HEK293 (cell line): Measurements from ENCODE around the gene KCNQ2.

Experiments used
- GLIS1 ChIP-seq: fragments of 450-650 bp; formaldehyde crosslinking; IDR thresholded peaks from 2 replicates; pipeline ENCODE4 v1.5.1; 2016; ENCODE audit warnings: missing biosample characterization, missing genetic modification characterization
- HOXC10 ChIP-seq: sonication (generic); formaldehyde crosslinking; IDR thresholded peaks from 2 replicates; pipeline ENCODE4 v1.8.1; 2023; ENCODE audit warnings: mild to moderate bottlenecking, missing genetic modification reagents
- IKZF3 ChIP-seq: fragments of 450-650 bp; IDR thresholded peaks from 2 replicates; pipeline ENCODE4 v1.5.0; 2018; ENCODE audit warnings: missing biosample characterization, mild to moderate bottlenecking, missing genetic modification characterization, moderate library complexity
- KLF1 ChIP-seq: fragments of 450-650 bp; formaldehyde crosslinking; IDR thresholded peaks from 2 replicates; pipeline ENCODE4 v1.5.1; 2016; ENCODE audit warnings: missing biosample characterization, missing genetic modification characterization
- SCRT1 ChIP-seq: fragments of 450-650 bp; formaldehyde crosslinking; IDR thresholded peaks from 2 replicates; pipeline ENCODE4 v1.5.1; 2016; ENCODE audit warnings: missing biosample characterization, missing genetic modification characterization, borderline replicate concordance
- SP7 ChIP-seq: fragments of 450-650 bp; formaldehyde crosslinking; IDR thresholded peaks from 2 replicates; pipeline ENCODE4 v1.5.1; 2016; ENCODE audit warnings: missing biosample characterization, missing genetic modification characterization
- ZBTB10 ChIP-seq: fragments of 450-650 bp; formaldehyde crosslinking; IDR thresholded peaks from 2 replicates; pipeline ENCODE4 v1.5.1; 2016; ENCODE audit warnings: missing biosample characterization, missing genetic modification characterization
- ZBTB44 ChIP-seq: fragments of 450-650 bp; IDR thresholded peaks from 2 replicates; pipeline ENCODE4 v1.5.1; 2018; ENCODE audit warnings: missing biosample characterization, mild to moderate bottlenecking, missing genetic modification characterization
- ZFHX2 ChIP-seq: fragments of 450-650 bp; formaldehyde crosslinking; conservative IDR thresholded peaks from 2 replicates; pipeline ENCODE4 v1.5.1; 2016; ENCODE audit warnings: missing biosample characterization, missing genetic modification characterization
- ZFP37 ChIP-seq: fragments of 450-650 bp; formaldehyde crosslinking; IDR thresholded peaks from 2 replicates; pipeline ENCODE4 v1.5.1; 2016; ENCODE audit warnings: missing biosample characterization, missing genetic modification characterization
- ZNF184 ChIP-seq: fragments of 450-650 bp; IDR thresholded peaks from 2 replicates; pipeline ENCODE4 v1.5.1; 2018; ENCODE audit warnings: missing biosample characterization, mild to moderate bottlenecking, missing genetic modification characterization
- ZNF19 ChIP-seq: fragments of 450-650 bp; formaldehyde crosslinking; IDR thresholded peaks from 2 replicates; pipeline ENCODE4; 2016; ENCODE audit warnings: missing biosample characterization, missing genetic modification characterization, low read depth
- ZNF24 ChIP-seq: fragments of 450-650 bp; formaldehyde crosslinking; IDR thresholded peaks from 2 replicates; pipeline ENCODE4 v1.5.1; 2016; ENCODE audit warnings: missing biosample characterization, missing genetic modification characterization
- ZNF660 ChIP-seq: fragments of 450-650 bp; IDR thresholded peaks from 2 replicates; pipeline ENCODE4 v1.5.1; 2018; ENCODE audit warnings: missing biosample characterization, mild to moderate bottlenecking, missing genetic modification characterization
- ZNF768 ChIP-seq: fragments of 450-650 bp; formaldehyde crosslinking; IDR thresholded peaks from 2 replicates; pipeline ENCODE4 v1.5.1; 2018; ENCODE audit warnings: missing biosample characterization, mild to moderate bottlenecking, missing genetic modification characterization
- TF ChIP-seq, protein P1 (sequence below): fragments of 450-650 bp; formaldehyde crosslinking; IDR thresholded peaks from 2 replicates; pipeline ENCODE4 v1.5.1; 2016; ENCODE audit warnings: missing biosample characterization, missing genetic modification characterization, borderline replicate concordance
- TF ChIP-seq, protein P2 (sequence below): fragments of 450-650 bp; formaldehyde crosslinking; conservative IDR thresholded peaks from 2 replicates; pipeline ENCODE4 v1.5.1; 2016; ENCODE audit warnings: low read depth, missing biosample characterization, missing genetic modification characterization
- TF ChIP-seq, protein P3 (sequence below): IDR thresholded peaks from 2 replicates; pipeline ENCODE4 v1.6.1; 2011; ENCODE audit warnings: mild to moderate bottlenecking, low read depth, low read length, borderline replicate concordance
- TF ChIP-seq, protein P4 (sequence below): fragments of 450-650 bp; formaldehyde crosslinking; IDR thresholded peaks from 2 replicates; pipeline ENCODE4 v1.5.1; 2016; ENCODE audit warnings: missing biosample characterization, missing genetic modification characterization
- TF ChIP-seq, protein P5 (sequence below): fragments of 450-650 bp; IDR thresholded peaks from 2 replicates; pipeline ENCODE4 v1.5.1; 2018; ENCODE audit warnings: missing biosample characterization, missing genetic modification characterization

KCNQ2 gene

GRCh38 chr20:63446216-63447024 is 26.0 kb downstream of the KCNQ2 start (continued):
- TF ChIP-seq, protein P1, sequence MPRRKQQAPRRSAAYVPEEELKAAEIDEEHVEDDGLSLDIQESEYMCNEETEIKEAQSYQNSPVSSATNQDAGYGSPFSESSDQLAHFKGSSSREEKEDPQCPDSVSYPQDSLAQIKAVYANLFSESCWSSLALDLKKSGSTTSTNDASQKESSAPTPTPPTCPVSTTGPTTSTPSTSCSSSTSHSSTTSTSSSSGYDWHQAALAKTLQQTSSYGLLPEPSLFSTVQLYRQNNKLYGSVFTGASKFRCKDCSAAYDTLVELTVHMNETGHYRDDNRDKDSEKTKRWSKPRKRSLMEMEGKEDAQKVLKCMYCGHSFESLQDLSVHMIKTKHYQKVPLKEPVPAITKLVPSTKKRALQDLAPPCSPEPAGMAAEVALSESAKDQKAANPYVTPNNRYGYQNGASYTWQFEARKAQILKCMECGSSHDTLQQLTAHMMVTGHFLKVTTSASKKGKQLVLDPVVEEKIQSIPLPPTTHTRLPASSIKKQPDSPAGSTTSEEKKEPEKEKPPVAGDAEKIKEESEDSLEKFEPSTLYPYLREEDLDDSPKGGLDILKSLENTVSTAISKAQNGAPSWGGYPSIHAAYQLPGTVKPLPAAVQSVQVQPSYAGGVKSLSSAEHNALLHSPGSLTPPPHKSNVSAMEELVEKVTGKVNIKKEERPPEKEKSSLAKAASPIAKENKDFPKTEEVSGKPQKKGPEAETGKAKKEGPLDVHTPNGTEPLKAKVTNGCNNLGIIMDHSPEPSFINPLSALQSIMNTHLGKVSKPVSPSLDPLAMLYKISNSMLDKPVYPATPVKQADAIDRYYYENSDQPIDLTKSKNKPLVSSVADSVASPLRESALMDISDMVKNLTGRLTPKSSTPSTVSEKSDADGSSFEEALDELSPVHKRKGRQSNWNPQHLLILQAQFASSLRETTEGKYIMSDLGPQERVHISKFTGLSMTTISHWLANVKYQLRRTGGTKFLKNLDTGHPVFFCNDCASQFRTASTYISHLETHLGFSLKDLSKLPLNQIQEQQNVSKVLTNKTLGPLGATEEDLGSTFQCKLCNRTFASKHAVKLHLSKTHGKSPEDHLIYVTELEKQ (tag by site-specific recombination): no peak
- TF ChIP-seq SP7 (tag by site-specific recombination): no peak
- TF ChIP-seq IKZF3 (tag by site-specific recombination): no peak
- TF ChIP-seq, protein P2, sequence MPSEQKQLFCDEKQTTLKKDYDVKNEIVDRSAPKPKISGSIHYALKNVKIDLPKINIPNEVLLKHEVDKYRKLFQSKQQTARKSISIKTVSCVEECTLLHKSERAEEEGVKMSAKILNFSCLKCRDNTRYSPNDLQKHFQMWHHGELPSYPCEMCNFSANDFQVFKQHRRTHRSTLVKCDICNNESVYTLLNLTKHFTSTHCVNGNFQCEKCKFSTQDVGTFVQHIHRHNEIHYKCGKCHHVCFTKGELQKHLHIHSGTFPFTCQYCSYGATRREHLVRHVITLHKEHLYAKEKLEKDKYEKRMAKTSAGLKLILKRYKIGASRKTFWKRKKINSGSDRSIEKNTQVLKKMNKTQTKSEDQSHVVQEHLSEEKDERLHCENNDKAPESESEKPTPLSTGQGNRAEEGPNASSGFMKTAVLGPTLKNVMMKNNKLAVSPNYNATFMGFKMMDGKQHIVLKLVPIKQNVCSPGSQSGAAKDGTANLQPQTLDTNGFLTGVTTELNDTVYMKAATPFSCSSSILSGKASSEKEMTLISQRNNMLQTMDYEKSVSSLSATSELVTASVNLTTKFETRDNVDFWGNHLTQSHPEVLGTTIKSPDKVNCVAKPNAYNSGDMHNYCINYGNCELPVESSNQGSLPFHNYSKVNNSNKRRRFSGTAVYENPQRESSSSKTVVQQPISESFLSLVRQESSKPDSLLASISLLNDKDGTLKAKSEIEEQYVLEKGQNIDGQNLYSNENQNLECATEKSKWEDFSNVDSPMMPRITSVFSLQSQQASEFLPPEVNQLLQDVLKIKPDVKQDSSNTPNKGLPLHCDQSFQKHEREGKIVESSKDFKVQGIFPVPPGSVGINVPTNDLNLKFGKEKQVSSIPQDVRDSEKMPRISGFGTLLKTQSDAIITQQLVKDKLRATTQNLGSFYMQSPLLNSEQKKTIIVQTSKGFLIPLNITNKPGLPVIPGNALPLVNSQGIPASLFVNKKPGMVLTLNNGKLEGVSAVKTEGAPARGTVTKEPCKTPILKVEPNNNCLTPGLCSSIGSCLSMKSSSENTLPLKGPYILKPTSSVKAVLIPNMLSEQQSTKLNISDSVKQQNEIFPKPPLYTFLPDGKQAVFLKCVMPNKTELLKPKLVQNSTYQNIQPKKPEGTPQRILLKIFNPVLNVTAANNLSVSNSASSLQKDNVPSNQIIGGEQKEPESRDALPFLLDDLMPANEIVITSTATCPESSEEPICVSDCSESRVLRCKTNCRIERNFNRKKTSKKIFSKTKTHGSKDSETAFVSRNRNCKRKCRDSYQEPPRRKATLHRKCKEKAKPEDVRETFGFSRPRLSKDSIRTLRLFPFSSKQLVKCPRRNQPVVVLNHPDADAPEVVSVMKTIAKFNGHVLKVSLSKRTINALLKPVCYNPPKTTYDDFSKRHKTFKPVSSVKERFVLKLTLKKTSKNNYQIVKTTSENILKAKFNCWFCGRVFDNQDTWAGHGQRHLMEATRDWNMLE: no peak
- TF ChIP-seq ZBTB44 (tag by site-specific recombination): no peak
- TF ChIP-seq, protein P3, sequence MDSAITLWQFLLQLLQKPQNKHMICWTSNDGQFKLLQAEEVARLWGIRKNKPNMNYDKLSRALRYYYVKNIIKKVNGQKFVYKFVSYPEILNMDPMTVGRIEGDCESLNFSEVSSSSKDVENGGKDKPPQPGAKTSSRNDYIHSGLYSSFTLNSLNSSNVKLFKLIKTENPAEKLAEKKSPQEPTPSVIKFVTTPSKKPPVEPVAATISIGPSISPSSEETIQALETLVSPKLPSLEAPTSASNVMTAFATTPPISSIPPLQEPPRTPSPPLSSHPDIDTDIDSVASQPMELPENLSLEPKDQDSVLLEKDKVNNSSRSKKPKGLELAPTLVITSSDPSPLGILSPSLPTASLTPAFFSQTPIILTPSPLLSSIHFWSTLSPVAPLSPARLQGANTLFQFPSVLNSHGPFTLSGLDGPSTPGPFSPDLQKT: no peak
- TF ChIP-seq SCRT1 (tag by site-specific recombination): no peak
- TF ChIP-seq ZNF184 (tag by site-specific recombination): no peak
- no peak for TF ChIP-seq ZNF660 (tag by site-specific recombination)
- TF ChIP-seq ZNF24 (tag by site-specific recombination): no peak
- TF ChIP-seq HOXC10 (CRISPR knock-in tag): no peak
- TF ChIP-seq GLIS1 (tag by site-specific recombination): peak; percentile 17; the same call in 1 of the 2 replicates
- TF ChIP-seq ZNF19 (tag by site-specific recombination): no peak
- TF ChIP-seq, protein P4, sequence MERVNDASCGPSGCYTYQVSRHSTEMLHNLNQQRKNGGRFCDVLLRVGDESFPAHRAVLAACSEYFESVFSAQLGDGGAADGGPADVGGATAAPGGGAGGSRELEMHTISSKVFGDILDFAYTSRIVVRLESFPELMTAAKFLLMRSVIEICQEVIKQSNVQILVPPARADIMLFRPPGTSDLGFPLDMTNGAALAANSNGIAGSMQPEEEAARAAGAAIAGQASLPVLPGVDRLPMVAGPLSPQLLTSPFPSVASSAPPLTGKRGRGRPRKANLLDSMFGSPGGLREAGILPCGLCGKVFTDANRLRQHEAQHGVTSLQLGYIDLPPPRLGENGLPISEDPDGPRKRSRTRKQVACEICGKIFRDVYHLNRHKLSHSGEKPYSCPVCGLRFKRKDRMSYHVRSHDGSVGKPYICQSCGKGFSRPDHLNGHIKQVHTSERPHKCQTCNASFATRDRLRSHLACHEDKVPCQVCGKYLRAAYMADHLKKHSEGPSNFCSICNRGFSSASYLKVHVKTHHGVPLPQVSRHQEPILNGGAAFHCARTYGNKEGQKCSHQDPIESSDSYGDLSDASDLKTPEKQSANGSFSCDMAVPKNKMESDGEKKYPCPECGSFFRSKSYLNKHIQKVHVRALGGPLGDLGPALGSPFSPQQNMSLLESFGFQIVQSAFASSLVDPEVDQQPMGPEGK: no peak
- no peak for TF ChIP-seq ZFP37 (tag by site-specific recombination)
- TF ChIP-seq, protein P5, sequence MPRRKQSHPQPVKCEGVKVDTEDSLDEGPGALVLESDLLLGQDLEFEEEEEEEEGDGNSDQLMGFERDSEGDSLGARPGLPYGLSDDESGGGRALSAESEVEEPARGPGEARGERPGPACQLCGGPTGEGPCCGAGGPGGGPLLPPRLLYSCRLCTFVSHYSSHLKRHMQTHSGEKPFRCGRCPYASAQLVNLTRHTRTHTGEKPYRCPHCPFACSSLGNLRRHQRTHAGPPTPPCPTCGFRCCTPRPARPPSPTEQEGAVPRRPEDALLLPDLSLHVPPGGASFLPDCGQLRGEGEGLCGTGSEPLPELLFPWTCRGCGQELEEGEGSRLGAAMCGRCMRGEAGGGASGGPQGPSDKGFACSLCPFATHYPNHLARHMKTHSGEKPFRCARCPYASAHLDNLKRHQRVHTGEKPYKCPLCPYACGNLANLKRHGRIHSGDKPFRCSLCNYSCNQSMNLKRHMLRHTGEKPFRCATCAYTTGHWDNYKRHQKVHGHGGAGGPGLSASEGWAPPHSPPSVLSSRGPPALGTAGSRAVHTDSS (tag by site-specific recombination): no peak
- TF ChIP-seq ZBTB10 (tag by site-specific recombination): peak; percentile 58; the same call in 1 of the 2 replicates
- TF ChIP-seq KLF1 (tag by site-specific recombination): peak; percentile 91
- no peak for TF ChIP-seq ZNF768 (tag by site-specific recombination)
- peak; percentile 75 for TF ChIP-seq ZFHX2 (tag by site-specific recombination)
